22Rv1 (cell line): Measurements from ENCODE around the gene TRAPPC11.

ENCODE experiments used
- H3K27ac ChIP-seq: fragments of 450-650 bp; 2 replicates; pipeline ENCODE4 v1.5.1; 2017
- CTCF ChIP-seq: fragments of 450-650 bp; IDR thresholded peaks from 2 replicates; pipeline ENCODE4 v1.5.1; 2017; ENCODE audit warnings: mild to moderate bottlenecking
- ZFX ChIP-seq: fragments of 450-650 bp; IDR thresholded peaks from 2 replicates; pipeline ENCODE4 v1.6.1; 2017; ENCODE audit warnings: antibody characterized with exemption, borderline replicate concordance

The TRAPPC11 gene

GRCh38 chr4:183670251-183670650 is 11.2 kb downstream of the TRAPPC11 start:
- no peak for TF ChIP-seq CTCF
- TF ChIP-seq ZFX = no peak
- no peak overlapping the region for H3K27ac ChIP-seq

- peak overlapping the region; percentile 42; the same call in 1 of the 2 replicates for H3K27ac ChIP-seq
- TF ChIP-seq ZFX = no peak
- no peak for TF ChIP-seq CTCF
Measured at GRCh38 chr4:183670960-183671555, 12.0 kb downstream of the TRAPPC11 start.

- no peak overlapping the region for H3K27ac ChIP-seq
- TF ChIP-seq ZFX (no peak), CTCF (no peak)
Measured at GRCh38 chr4:183674153-183674552, 15.1 kb downstream of the TRAPPC11 start.

GRCh38 chr4:183675625-183676024 is 16.5 kb downstream of the TRAPPC11 start:
- TF ChIP-seq CTCF (no peak), ZFX (no peak)
- H3K27ac ChIP-seq = no peak overlapping the region

- H3K27ac ChIP-seq = no peak overlapping the region
- TF ChIP-seq ZFX (no peak), CTCF (no peak)
Measured at GRCh38 chr4:183681119-183681518, 22.0 kb downstream of the TRAPPC11 start.

GRCh38 chr4:183686461-183686860 is 27.4 kb downstream of the TRAPPC11 start:
- no peak overlapping the region for H3K27ac ChIP-seq
- TF ChIP-seq ZFX (no peak), CTCF (no peak)

- TF ChIP-seq CTCF (no peak), ZFX (no peak)
- H3K27ac ChIP-seq = no peak overlapping the region
Measured at GRCh38 chr4:183688216-183688615, 29.1 kb downstream of the TRAPPC11 start.
